OCI-LY1 (cell line): ENCODE results near the gene PSTPIP2.

Source experiments
- CTCF ChIP-seq: fragments of 200-600 bp; sonication (generic), shearing (Covaris generic); IDR thresholded peaks from 2 replicates; pipeline ENCODE4 v1.5.1; 2017; ENCODE audit warnings: mild to moderate bottlenecking, antibody characterized with exemption, low read length, moderate library complexity, mixed read lengths
- EZH2 ChIP-seq: fragments of 200-600 bp; sonication (generic), shearing (Covaris generic); IDR thresholded peaks from 2 replicates; pipeline ENCODE4 v1.8.0; 2017; ENCODE audit warnings: borderline replicate concordance, mixed run types, mild to moderate bottlenecking, antibody characterized with exemption, low read length, moderate library complexity, mixed read lengths

DNA sequence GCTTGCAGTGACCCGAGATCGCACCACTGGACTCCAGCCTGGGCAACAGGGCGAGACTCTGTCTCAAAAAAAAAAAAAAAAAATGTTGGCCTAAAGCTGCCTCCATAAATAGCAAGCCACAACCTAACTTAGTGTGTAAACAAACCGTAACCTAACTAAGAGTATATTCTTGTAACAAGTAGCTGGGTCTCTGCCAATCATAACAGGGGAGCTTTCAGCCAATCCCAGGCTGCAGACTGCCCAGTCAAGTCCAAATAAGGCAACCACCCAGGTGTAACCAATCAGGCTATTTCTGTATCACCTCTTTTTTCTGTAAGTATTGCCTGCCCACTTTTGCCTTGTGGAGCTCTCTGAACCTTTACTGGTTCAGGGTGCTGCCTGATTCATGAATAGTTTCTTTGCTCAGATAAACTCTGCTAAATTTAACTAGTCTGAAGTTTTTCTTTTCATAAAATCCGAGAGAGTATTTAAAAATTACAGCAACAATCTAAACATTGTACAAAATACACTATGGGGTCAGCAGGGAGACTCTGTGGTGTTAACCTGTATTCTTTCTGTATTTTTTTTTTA is 4.5 kb downstream of the PSTPIP2 start:
- no peak for TF ChIP-seq CTCF
- no peak for TF ChIP-seq EZH2
